HepG2 (cell line): ENCODE measurements around the gene NCOA4. TPM values are rescaled to one million over a fixed set of nuclear protein-coding genes. Genes with fewer than 3 reads are reported as not detected.

Experiments
- AHDC1 ChIP-seq: sonication (generic); formaldehyde crosslinking; IDR thresholded peaks from 2 replicates; pipeline ENCODE4 v1.5.1; 2020; ENCODE audit warnings: mild to moderate bottlenecking, missing genetic modification reagents, borderline replicate concordance
- ATAD3A ChIP-seq: sonication (generic); formaldehyde crosslinking; IDR thresholded peaks from 2 replicates; pipeline ENCODE4 v1.4.0; 2020; ENCODE audit warnings: missing genetic modification reagents
- BCLAF1 ChIP-seq: fragments of 450-650 bp; IDR thresholded peaks from 2 replicates; pipeline ENCODE4 v1.6.1; 2017; ENCODE audit warnings: mild to moderate bottlenecking
- FOXK2 ChIP-seq: fragments of 450-650 bp; IDR thresholded peaks from 2 replicates; pipeline ENCODE4 v1.6.1; 2016
- MTERF4 ChIP-seq: sonication (generic); formaldehyde crosslinking; IDR thresholded peaks from 2 replicates; pipeline ENCODE4 v1.8.0; 2023; ENCODE audit warnings: mild to moderate bottlenecking, missing genetic modification reagents
- RXRB ChIP-seq: IDR thresholded peaks from 2 replicates; pipeline ENCODE4 v1.6.1; 2016; ENCODE audit warnings: borderline replicate concordance, missing genetic modification reagents, missing compliant biosample characterization
- SATB2 ChIP-seq: sonication (generic); formaldehyde crosslinking; IDR thresholded peaks from 2 replicates; pipeline ENCODE4 v1.5.0; 2020; ENCODE audit warnings: missing genetic modification reagents
- SNAPC2 ChIP-seq: sonication (generic); formaldehyde crosslinking; IDR thresholded peaks from 2 replicates; pipeline ENCODE4 v1.8.1; 2022; ENCODE audit warnings: mild to moderate bottlenecking, missing genetic modification reagents
- STAG1 ChIP-seq: sonication (generic); formaldehyde crosslinking; IDR thresholded peaks from 2 replicates; pipeline ENCODE4 v1.4.0; 2020; ENCODE audit warnings: missing genetic modification reagents
- ZBTB20 ChIP-seq: sonication (generic); formaldehyde crosslinking; IDR thresholded peaks from 2 replicates; pipeline ENCODE4 v1.8.1; 2023; ENCODE audit warnings: missing genetic modification reagents, low read depth, mild to moderate bottlenecking, borderline replicate concordance
- ZBTB25 ChIP-seq: IDR thresholded peaks from 2 replicates; pipeline ENCODE4 v1.6.1; 2018; ENCODE audit warnings: missing genetic modification reagents
- ZBTB38 ChIP-seq: sonication (generic); formaldehyde crosslinking; IDR thresholded peaks from 2 replicates; pipeline ENCODE4 v1.5.1; 2020; ENCODE audit warnings: mild to moderate bottlenecking, missing genetic modification reagents
- ZFP36L2 ChIP-seq: sonication (generic); formaldehyde crosslinking; IDR thresholded peaks from 2 replicates; pipeline ENCODE4 v1.4.0; 2020; ENCODE audit warnings: missing genetic modification reagents
- ZNF329 ChIP-seq: sonication (generic); formaldehyde crosslinking; IDR thresholded peaks from 2 replicates; pipeline ENCODE4 v1.9.0; 2021; ENCODE audit warnings: low read depth, mild to moderate bottlenecking, missing genetic modification reagents
- ZNF546 ChIP-seq: sonication (generic); formaldehyde crosslinking; conservative IDR thresholded peaks from 2 replicates; pipeline ENCODE4 v1.8.1; 2023; ENCODE audit warnings: mild to moderate bottlenecking, missing genetic modification reagents
- polyA plus RNA-seq, 8 experiments: library from polyadenylated mRNA; depleted of rRNA in 3 of 8; stranded (reverse) in 7 of 8; unstranded in 1 of 8; fragments of >200 nt; fragmentation: Illumina TruSeq in 4 of 8; extraction: Trizol in 4 of 8; gene quantifications; 2 replicates each; pipeline versions ENCODE4 v1.2.1 to v1.2.3, GENCODE V29; 2011 to 2016; ENCODE audit warnings: low read depth in 4 of 8, missing spikeins in 1 of 8, mixed read lengths in 1 of 8; ENCODE audit not compliant: insufficient read depth in 1 of 8
- total RNA-seq, 5 experiments: library from RNA; depleted of rRNA; stranded (reverse); fragments of >200 nt; fragmentation: Illumina TruSeq; extraction: Trizol; gene quantifications; 2 replicates each; pipeline ENCODE4 v1.2.3, GENCODE V29; 2016; ENCODE audit warnings: low read depth in 1 of 5
- TF ChIP-seq, protein P1 (sequence below): IDR thresholded peaks from 2 replicates; pipeline ENCODE4 v1.6.1; 2016; ENCODE audit warnings: mild to moderate bottlenecking

NCOA4 gene
- total and polyA plus RNA-seq, 2 of the 13 experiments (the other 11 are each of a cell fraction or from before 2014, with no cell fraction given), result 306 to 400 TPM

GRCh38 chr10:46030091-46030937 lies at the start of gene NCOA4 (continued):
- TF ChIP-seq BCLAF1, result no peak
- 0 out of 2 replicates have a peak, but pooled peaks have one; percentile 59 for TF ChIP-seq ZNF329 (CRISPR knock-in tag)
- TF ChIP-seq ZFP36L2 (CRISPR knock-in tag), result no peak
- TF ChIP-seq ZNF546 (CRISPR knock-in tag), result 0 out of 2 replicates have a peak, but pooled peaks have one; percentile 52
- TF ChIP-seq ZBTB38, result peak; percentile 75
- TF ChIP-seq, protein P1, sequence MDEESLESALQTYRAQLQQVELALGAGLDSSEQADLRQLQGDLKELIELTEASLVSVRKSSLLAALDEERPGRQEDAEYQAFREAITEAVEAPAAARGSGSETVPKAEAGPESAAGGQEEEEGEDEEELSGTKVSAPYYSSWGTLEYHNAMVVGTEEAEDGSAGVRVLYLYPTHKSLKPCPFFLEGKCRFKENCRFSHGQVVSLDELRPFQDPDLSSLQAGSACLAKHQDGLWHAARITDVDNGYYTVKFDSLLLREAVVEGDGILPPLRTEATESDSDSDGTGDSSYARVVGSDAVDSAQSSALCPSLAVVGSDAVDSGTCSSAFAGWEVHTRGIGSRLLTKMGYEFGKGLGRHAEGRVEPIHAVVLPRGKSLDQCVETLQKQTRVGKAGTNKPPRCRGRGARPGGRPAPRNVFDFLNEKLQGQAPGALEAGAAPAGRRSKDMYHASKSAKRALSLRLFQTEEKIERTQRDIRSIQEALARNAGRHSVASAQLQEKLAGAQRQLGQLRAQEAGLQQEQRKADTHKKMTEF (CRISPR knock-in tag), result no peak
- peak; percentile 51; the same call in 1 of the 2 replicates for TF ChIP-seq STAG1
- peak; percentile 86; the same call in 1 of the 2 replicates for TF ChIP-seq MTERF4 (CRISPR knock-in tag)
- no peak; the same call in 1 of the 2 replicates for TF ChIP-seq SATB2 (CRISPR knock-in tag)
- peak; percentile 58; the same call in 1 of the 2 replicates for TF ChIP-seq ZBTB20 (CRISPR knock-in tag)
- no peak for TF ChIP-seq SNAPC2
- TF ChIP-seq AHDC1 (CRISPR knock-in tag), result no peak
- TF ChIP-seq ATAD3A (CRISPR knock-in tag), result no peak
- no peak; the same call in 1 of the 2 replicates for TF ChIP-seq ZBTB25
- no peak for TF ChIP-seq FOXK2
- peak; percentile 65; the same call in 1 of the 2 replicates for TF ChIP-seq RXRB
